Fibroblast of pulmonary artery (primary cell): ENCODE data around the gene CD300LG.

Experiments used
- DNase-seq: peaks from one replicate; pipeline ENCODE4 v3.0.0-alpha.2; 2010; ENCODE audit warnings: low read depth
- H3K4me3 ChIP-seq: replicated peaks from 2 replicates; pipeline ENCODE4 v1.5.1; 2011; ENCODE audit warnings: low read depth, mild to moderate bottlenecking, control low read depth, low read length, moderate library complexity
- CTCF ChIP-seq: IDR thresholded peaks from 2 replicates; pipeline ENCODE4 v1.5.1; 2011; ENCODE audit warnings: mild to moderate bottlenecking, control low read depth, low read length, inconsistent platforms; ENCODE audit errors: missing control alignments

CD300LG gene

GRCh38 chr17:43906951-43907424 lies 60.0 kb downstream of the CD300LG start:
- peak overlapping the region; percentile 68 for H3K4me3 ChIP-seq
- TF ChIP-seq CTCF = no peak
- DNase-seq = no peak

GRCh38 chr17:43907425-43907981 lies 60.5 kb downstream of the CD300LG start, which contains the start of gene MPP2:
TSS of gene MPP2 (minus strand) at chr17:43907536. CDS start at chr17:43904460, 3,076 bp downstream.
- TF ChIP-seq CTCF = peak; percentile 13
- H3K4me3 ChIP-seq = peak within 1 kb of the TSS; percentile 68
- peak; percentile 66 for DNase-seq

- no peak for TF ChIP-seq CTCF
- peak; percentile 70 for DNase-seq
- H3K4me3 ChIP-seq = peak overlapping the region; percentile 68
Measured at GRCh38 chr17:43907998-43908721, 61.2 kb downstream of the CD300LG start.

GRCh38 chr17:43909537-43910231 lies 62.7 kb downstream of the CD300LG start:
- no peak for TF ChIP-seq CTCF
- no peak for DNase-seq

GRCh38 chr17:43911904-43912303 lies 64.9 kb downstream of the CD300LG start:
- DNase-seq = no peak
- H3K4me3 ChIP-seq = no peak overlapping the region
- TF ChIP-seq CTCF = no peak

More at GRCh38 chr17:43909537-43910231, 62.7 kb downstream of the CD300LG start:
- no peak overlapping the region for H3K4me3 ChIP-seq

- no peak for TF ChIP-seq CTCF
- no peak for DNase-seq
- H3K4me3 ChIP-seq = no peak overlapping the region
Measured at GRCh38 chr17:43912635-43913304, 65.8 kb downstream of the CD300LG start.
